Epithelial cell of proximal tubule (primary cell): ENCODE data around the gene CD99L2. TPM values are rescaled to one million over a fixed set of nuclear protein-coding genes. Genes with fewer than 3 reads are reported as not detected.
"Not testable (repeated sequence)": the region's sequence is repeated elsewhere in the genome, so short reads cannot be mapped to it uniquely, and the experiment has no call there.

ENCODE experiments used
- DNase-seq: peaks from one replicate; pipeline ENCODE4 v3.0.0-alpha.2; 2011; ENCODE audit warnings: low read depth
- H3K4me3 ChIP-seq: 2 replicates; pipeline ENCODE4 v1.5.1; 2011; ENCODE audit warnings: low read depth, mild to moderate bottlenecking, low read length
- total RNA-seq: library from RNA; depleted of rRNA; stranded (reverse); fragments of >200 nt; gene quantifications from 2 replicates; pipeline ENCODE4 v1.2.3, GENCODE V29; 2015
- TF ChIP-seq, protein P1 (sequence below): conservative IDR thresholded peaks from 2 replicates; pipeline ENCODE4 v1.5.1; 2012; ENCODE audit warnings: low read depth, mild to moderate bottlenecking, low read length

The CD99L2 gene
- total RNA-seq, 1 donor from 2014 or later = 32.5 TPM

DNA sequence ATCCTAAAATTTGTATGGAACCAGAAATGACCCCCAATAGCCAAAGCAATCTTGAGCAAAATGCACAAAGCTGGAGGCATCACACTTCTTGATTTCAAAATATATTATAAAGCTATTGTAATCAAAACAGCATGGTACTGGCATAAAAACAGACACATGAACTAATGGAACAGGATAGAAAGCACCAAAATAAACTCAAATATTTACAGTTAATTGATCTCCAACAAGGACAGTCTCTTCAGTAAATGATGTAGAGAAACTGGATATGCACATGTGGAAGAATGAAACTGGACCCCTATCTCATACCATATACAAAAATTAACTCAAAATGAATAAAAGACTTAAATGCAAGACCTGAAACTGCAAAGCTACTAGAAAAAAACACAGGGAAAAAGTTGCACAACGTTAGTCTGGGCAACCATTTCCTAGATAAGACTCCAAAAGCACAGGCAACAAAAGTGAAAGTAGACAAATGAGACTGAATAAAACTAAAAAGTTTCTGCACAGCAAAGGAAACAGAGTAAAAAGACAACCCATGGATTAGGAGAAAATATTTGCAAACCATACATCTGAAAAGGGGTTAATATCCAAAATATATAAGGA is 64.9 kb downstream of the CD99L2 start:
- H3K4me3 ChIP-seq = no peak overlapping the region
- TF ChIP-seq, protein P1, sequence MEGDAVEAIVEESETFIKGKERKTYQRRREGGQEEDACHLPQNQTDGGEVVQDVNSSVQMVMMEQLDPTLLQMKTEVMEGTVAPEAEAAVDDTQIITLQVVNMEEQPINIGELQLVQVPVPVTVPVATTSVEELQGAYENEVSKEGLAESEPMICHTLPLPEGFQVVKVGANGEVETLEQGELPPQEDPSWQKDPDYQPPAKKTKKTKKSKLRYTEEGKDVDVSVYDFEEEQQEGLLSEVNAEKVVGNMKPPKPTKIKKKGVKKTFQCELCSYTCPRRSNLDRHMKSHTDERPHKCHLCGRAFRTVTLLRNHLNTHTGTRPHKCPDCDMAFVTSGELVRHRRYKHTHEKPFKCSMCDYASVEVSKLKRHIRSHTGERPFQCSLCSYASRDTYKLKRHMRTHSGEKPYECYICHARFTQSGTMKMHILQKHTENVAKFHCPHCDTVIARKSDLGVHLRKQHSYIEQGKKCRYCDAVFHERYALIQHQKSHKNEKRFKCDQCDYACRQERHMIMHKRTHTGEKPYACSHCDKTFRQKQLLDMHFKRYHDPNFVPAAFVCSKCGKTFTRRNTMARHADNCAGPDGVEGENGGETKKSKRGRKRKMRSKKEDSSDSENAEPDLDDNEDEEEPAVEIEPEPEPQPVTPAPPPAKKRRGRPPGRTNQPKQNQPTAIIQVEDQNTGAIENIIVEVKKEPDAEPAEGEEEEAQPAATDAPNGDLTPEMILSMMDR = no peak
- DNase-seq = no peak

GRCh38 chrX:150831863-150832262 is 66.6 kb downstream of the CD99L2 start:
- H3K4me3 ChIP-seq = no peak overlapping the region
- TF ChIP-seq, protein P1 = no peak
- no peak for DNase-seq

GRCh38 chrX:150828785-150829184 is 69.7 kb downstream of the CD99L2 start:
- no peak overlapping the region for H3K4me3 ChIP-seq
- TF ChIP-seq, protein P1 = no peak
- no peak for DNase-seq

- DNase-seq, H3K4me3 ChIP-seq: not testable (repeated sequence)
These were observed 74.1 kb downstream of the CD99L2 start for GRCh38 chrX:150824352-150824751.

GRCh38 chrX:150823826-150824225 is 74.6 kb downstream of the CD99L2 start:
- not testable (repeated sequence) for H3K4me3 ChIP-seq, DNase-seq

DNA sequence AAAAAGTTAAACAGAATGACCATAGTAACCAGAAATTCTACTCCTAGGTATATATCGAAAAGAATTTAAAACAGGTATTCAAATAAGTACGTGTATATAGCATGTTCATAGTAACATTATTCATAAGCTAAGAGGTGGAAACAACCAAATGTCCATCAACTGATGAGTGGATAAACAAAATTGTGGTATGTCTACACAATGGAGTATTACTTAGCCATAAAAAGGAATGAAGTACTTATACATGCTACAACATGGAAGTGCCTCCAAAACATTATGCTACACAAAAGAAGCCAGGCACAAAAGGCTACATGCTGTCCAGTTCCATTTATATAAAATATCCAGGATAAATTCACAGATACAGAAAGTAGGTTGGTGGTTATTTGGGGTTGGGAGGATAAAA is 76.5 kb downstream of the CD99L2 start:
- TF ChIP-seq, protein P1 = no peak
- no peak for DNase-seq
- H3K4me3 ChIP-seq = no peak overlapping the region

DNA sequence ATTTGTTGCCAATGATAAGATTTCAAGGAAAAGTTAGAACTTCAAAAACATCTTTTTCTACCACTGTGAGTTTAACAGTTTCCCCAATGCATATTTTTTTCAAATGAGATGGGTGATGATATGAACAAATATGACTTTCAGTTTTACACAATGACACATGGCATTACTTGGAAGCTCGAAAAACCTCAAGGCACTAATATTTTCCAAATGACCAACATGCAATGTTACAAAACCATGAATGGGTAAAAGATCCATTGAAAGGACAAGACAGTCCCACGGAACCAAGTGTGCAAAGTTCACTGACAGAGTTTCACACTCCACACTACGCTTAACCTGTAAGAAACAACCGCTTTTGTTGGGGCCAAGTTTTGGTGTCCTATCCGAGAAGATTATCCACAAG is 84.5 kb downstream of the CD99L2 start:
- no peak for DNase-seq
- TF ChIP-seq, protein P1 = no peak
- no peak overlapping the region for H3K4me3 ChIP-seq

DNA sequence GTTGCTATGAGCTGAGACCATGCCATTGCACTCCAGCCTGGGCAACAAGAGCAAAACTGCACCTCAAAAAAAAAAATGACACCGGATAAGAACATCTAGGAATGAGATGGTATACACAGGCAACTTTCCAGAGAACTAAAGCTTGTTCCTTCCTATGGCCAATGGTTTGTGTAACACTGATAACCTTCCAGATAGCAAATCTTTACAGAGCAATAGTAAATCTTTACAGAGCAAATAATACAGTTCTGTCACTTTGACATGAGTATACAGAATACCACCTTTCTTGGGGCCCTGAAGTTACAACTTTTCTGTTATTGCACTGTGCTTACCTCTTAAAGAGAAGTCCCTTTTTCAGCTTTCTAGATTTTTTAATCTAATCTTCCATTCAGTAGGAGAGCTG is 91.6 kb downstream of the CD99L2 start:
- H3K4me3 ChIP-seq = no peak overlapping the region
- no peak for DNase-seq
- TF ChIP-seq, protein P1 = no peak
